H1 (cell line): ENCODE data around the gene SENP6. TPM values are rescaled to one million over a fixed set of nuclear protein-coding genes. Genes with fewer than 3 reads are reported as not detected.

ENCODE experiments used
- CTCF ChIA-PET: fragments of 300-600 bp; sonication (Branson Sonifier 250); formaldehyde crosslinking; loops from one replicate; lab custom pipeline; 2021; ENCODE audit not compliant: partially characterized antibody; lab: Charles Lee
- POLR2A ChIA-PET: fragments of 300-600 bp; sonication (Branson Sonifier 250); formaldehyde crosslinking; loops from one replicate; lab custom pipeline; 2021; ENCODE audit warnings: inconsistent platforms; ENCODE audit not compliant: partially characterized antibody; lab: Charles Lee
- DNase-seq, 2 experiments: peaks; one replicate each; pipeline versions ENCODE4 v3.0.0 to v3.0.0-alpha.2; 2010 to 2022; ENCODE audit warnings: low spot score in 2 of 2, low read depth in 1 of 2, mixed read lengths in 1 of 2
- FAIRE-seq: peaks from 2 replicates; lab custom pipeline; 2011; peaks lifted over from hg19 to GRCh38; lab: Jason Lieb, UNC
- H2AFZ ChIP-seq: 2 replicates; pipeline ENCODE4 v1.8.1; 2012; ENCODE audit warnings: low read length, inconsistent platforms
- H2AK5ac ChIP-seq: 2 replicates; pipeline ENCODE4 v1.6.1; 2013; ENCODE audit warnings: low read depth, low read length
- H2BK120ac ChIP-seq: replicated peaks from 2 replicates; pipeline ENCODE3; 2013; ENCODE audit warnings: low read depth, low read length, inconsistent platforms
- H2BK12ac ChIP-seq: 2 replicates; pipeline ENCODE4 v1.6.1; 2013; ENCODE audit warnings: low read depth, low read length
- H2BK15ac ChIP-seq: 2 replicates; pipeline ENCODE4 v1.6.1; 2013; ENCODE audit warnings: low read length
- H2BK20ac ChIP-seq: 2 replicates; pipeline ENCODE4 v1.6.1; 2013; ENCODE audit warnings: low read length
- H2BK5ac ChIP-seq: 2 replicates; pipeline ENCODE4 v1.6.1; 2013; ENCODE audit warnings: low read depth, low read length
- H3K14ac ChIP-seq: 2 replicates; pipeline ENCODE4 v1.6.1; 2013; ENCODE audit warnings: inconsistent platforms; ENCODE audit not compliant: insufficient read length
- H3K18ac ChIP-seq: 2 replicates; pipeline ENCODE4 v1.6.1; 2013; ENCODE audit warnings: low read length; ENCODE audit errors: extremely low read depth
- H3K23ac ChIP-seq: 2 replicates; pipeline ENCODE4 v1.6.1; 2013; ENCODE audit warnings: inconsistent platforms; ENCODE audit not compliant: insufficient read length
- H3K23me2 ChIP-seq: 2 replicates; pipeline ENCODE4 v1.6.1; 2013; ENCODE audit warnings: low read depth, low read length
- H3K27ac ChIP-seq: 2 replicates; pipeline ENCODE4 v1.6.1; 2011; ENCODE audit warnings: low read depth, low read length, inconsistent platforms
- H3K27me3 ChIP-seq, 4 experiments: replicated peaks in 1 of 4; 1 replicate in 1 of 4; 2 replicates in 3 of 4; pipeline versions ENCODE4 v1.6.1 to v1.8.1; 2011 to 2013; ENCODE audit warnings: low read length in 3 of 4, mild to moderate bottlenecking in 3 of 4, inconsistent platforms in 2 of 4, mixed read lengths in 2 of 4, moderate library complexity in 1 of 4; ENCODE audit not compliant: control insufficient read depth in 3 of 4, insufficient read depth in 3 of 4; ENCODE audit errors: extremely low read depth in 1 of 4
- H3K36me3 ChIP-seq, 4 experiments: 2 replicates each; pipeline versions ENCODE4 v1.6.1 to v1.8.1; 2011 to 2013; ENCODE audit warnings: mild to moderate bottlenecking in 4 of 4, low read length in 3 of 4, moderate library complexity in 2 of 4, control low read depth in 1 of 4, inconsistent platforms in 1 of 4; ENCODE audit not compliant: insufficient read depth in 4 of 4, control insufficient read depth in 2 of 4
- H3K4ac ChIP-seq: replicated peaks from 2 replicates; pipeline ENCODE3; 2013; ENCODE audit warnings: low read length, low read depth, mixed read lengths, inconsistent platforms; ENCODE audit not compliant: insufficient read length
- H3K4me1 ChIP-seq, 4 experiments: replicated peaks in 1 of 4; 1 replicate in 1 of 4; 2 replicates in 3 of 4; pipeline versions ENCODE4 v1.6.1 to v1.8.1; 2011 to 2013; ENCODE audit warnings: low read length in 3 of 4, inconsistent platforms in 2 of 4, mixed read lengths in 1 of 4; ENCODE audit not compliant: insufficient read depth in 4 of 4, control insufficient read depth in 3 of 4
- H3K4me2 ChIP-seq, 2 experiments: 2 replicates each; pipeline versions ENCODE4 v1.6.1 to v1.8.1; 2011 to 2013; ENCODE audit warnings: low read depth in 2 of 2, low read length in 2 of 2, control low read depth in 1 of 2, inconsistent platforms in 1 of 2, mild to moderate bottlenecking in 1 of 2; ENCODE audit not compliant: insufficient read depth in 1 of 2
- H3K4me3 ChIP-seq, 4 experiments: fragments of 200-600, 300-600 bp in 1 of 4; sonication (generic), shearing (Covaris generic), sonication (Bioruptor Twin) in 1 of 4; 2 replicates each; pipeline versions ENCODE4 v1.5.1 to v1.8.1; 2011 to 2016; ENCODE audit warnings: low read length in 4 of 4, low read depth in 3 of 4, control low read depth in 2 of 4, inconsistent platforms in 2 of 4, mild to moderate bottlenecking in 2 of 4, mixed read lengths in 1 of 4, moderate library complexity in 1 of 4; ENCODE audit not compliant: insufficient read depth in 2 of 4; ENCODE audit errors: extremely low read depth in 1 of 4
- H3K56ac ChIP-seq: replicated peaks from 2 replicates; pipeline ENCODE3; 2013; ENCODE audit warnings: low read depth, mild to moderate bottlenecking, mixed read lengths, low read length, inconsistent platforms; ENCODE audit not compliant: insufficient read length
- H3K79me1 ChIP-seq: 2 replicates; pipeline ENCODE4 v1.6.1; 2013; ENCODE audit warnings: low read depth, low read length, control low read depth
- H3K79me2 ChIP-seq, 2 experiments: 2 replicates each; pipeline versions ENCODE4 v1.6.1 to v1.8.1; 2012 to 2013; ENCODE audit warnings: low read length in 2 of 2, mild to moderate bottlenecking in 2 of 2, inconsistent platforms in 1 of 2; ENCODE audit not compliant: insufficient read depth in 2 of 2, control insufficient read depth in 1 of 2
- H3K9ac ChIP-seq, 4 experiments: replicated peaks in 1 of 4; 1 replicate in 1 of 4; 2 replicates in 3 of 4; pipeline versions ENCODE4 v1.6.1 to v1.8.1; 2011 to 2013; ENCODE audit warnings: low read depth in 3 of 4, low read length in 3 of 4, control low read depth in 2 of 4, mild to moderate bottlenecking in 2 of 4, moderate library complexity in 2 of 4, inconsistent platforms in 1 of 4; ENCODE audit errors: extremely low read depth in 1 of 4
- H3K9me3 ChIP-seq, 2 experiments: 2 replicates each; pipeline versions ENCODE4 v1.6.1 to v1.8.1; 2012 to 2013; ENCODE audit warnings: mild to moderate bottlenecking in 2 of 2, moderate library complexity in 2 of 2, control low read depth in 1 of 2, inconsistent platforms in 1 of 2, low read depth in 1 of 2, low read length in 1 of 2, mixed read lengths in 1 of 2; ENCODE audit not compliant: insufficient read depth in 2 of 2
- H4K20me1 ChIP-seq, 2 experiments: replicated peaks in 1 of 2; 2 replicates each; pipeline versions ENCODE3 to v1.8.1; 2011 to 2013; ENCODE audit warnings: inconsistent platforms in 2 of 2, low read length in 2 of 2, mild to moderate bottlenecking in 1 of 2; ENCODE audit not compliant: insufficient read depth in 2 of 2, control insufficient read depth in 1 of 2
- H4K5ac ChIP-seq: 2 replicates; pipeline ENCODE4 v1.6.1; 2013; ENCODE audit warnings: low read length, low read depth, mixed read lengths, inconsistent platforms; ENCODE audit not compliant: insufficient read length
- H4K8ac ChIP-seq: 2 replicates; pipeline ENCODE4 v1.8.0; 2013; ENCODE audit warnings: mild to moderate bottlenecking, moderate library complexity, low read length, inconsistent platforms; ENCODE audit not compliant: insufficient read depth; ENCODE audit errors: extremely low read depth
- H4K91ac ChIP-seq: replicated peaks from 2 replicates; pipeline ENCODE3; 2013; ENCODE audit warnings: low read length, mixed read lengths, inconsistent platforms; ENCODE audit not compliant: insufficient read length
- ASH2L ChIP-seq: fragments of 200-600, 300-600 bp; sonication (generic); IDR thresholded peaks from one replicate; pipeline ENCODE4 v1.7.1; 2017; ENCODE audit warnings: low read length
- SRF ChIP-seq: IDR thresholded peaks from 2 replicates; pipeline ENCODE4 v1.6.1; 2011; ENCODE audit warnings: mild to moderate bottlenecking, low read depth, low read length, moderate library complexity
- TCF12 ChIP-seq: IDR thresholded peaks from 2 replicates; pipeline ENCODE4 v1.6.1; 2011; ENCODE audit warnings: low read depth, mild to moderate bottlenecking, low read length
- WGBS, 2 experiments: shearing (Covaris generic) in 1 of 2; methylation state at CpG; one replicate each; pipeline versions ENCODE4 v1.1.6 to v1.1.7; 2013 to 2015; ENCODE audit warnings: low lambda C conversion rate in 2 of 2, mixed read lengths in 2 of 2, inconsistent platforms in 1 of 2, low coverage in 1 of 2, missing lambda C conversion rate in 1 of 2; ENCODE audit not compliant: insufficient replicate concordance in 2 of 2, insufficient coverage in 1 of 2, insufficient read length in 1 of 2; ENCODE audit errors: extremely low coverage in 1 of 2, missing lambda C conversion rate in 1 of 2; 5-methylcytosine and 5-hydroxymethylcytosine counted together
- polyA plus RNA-seq, 7 experiments: library from polyadenylated mRNA; depleted of rRNA in 3 of 7; stranded (reverse) in 5 of 7; unstranded in 2 of 7; fragments of >200 nt in 5 of 7; fragments of 200-250 nt in 2 of 7; gene quantifications; 1 replicate in 5 of 7; 2 replicates in 1 of 7; 4 replicates in 1 of 7; pipeline versions ENCODE4 v1.2.1 to v1.2.3, GENCODE V29; 2011 to 2013; ENCODE audit warnings: missing spikeins in 2 of 7, mixed read lengths in 2 of 7
- total RNA-seq: library from RNA; stranded (reverse); fragmentation: NEBNext Ultra II Directional; extraction: Animal tissue kit (Norgen Biotek cat#: 25700); gene quantifications from 2 replicates; pipeline ENCODE4 v1.2.1, GENCODE V29; 2021

SENP6 gene
- total and polyA plus RNA-seq, 2 of the 8 experiments (the other 6 are each of a cell fraction or from before 2014, with no cell fraction given) = 13.8 to 103 TPM

DNA sequence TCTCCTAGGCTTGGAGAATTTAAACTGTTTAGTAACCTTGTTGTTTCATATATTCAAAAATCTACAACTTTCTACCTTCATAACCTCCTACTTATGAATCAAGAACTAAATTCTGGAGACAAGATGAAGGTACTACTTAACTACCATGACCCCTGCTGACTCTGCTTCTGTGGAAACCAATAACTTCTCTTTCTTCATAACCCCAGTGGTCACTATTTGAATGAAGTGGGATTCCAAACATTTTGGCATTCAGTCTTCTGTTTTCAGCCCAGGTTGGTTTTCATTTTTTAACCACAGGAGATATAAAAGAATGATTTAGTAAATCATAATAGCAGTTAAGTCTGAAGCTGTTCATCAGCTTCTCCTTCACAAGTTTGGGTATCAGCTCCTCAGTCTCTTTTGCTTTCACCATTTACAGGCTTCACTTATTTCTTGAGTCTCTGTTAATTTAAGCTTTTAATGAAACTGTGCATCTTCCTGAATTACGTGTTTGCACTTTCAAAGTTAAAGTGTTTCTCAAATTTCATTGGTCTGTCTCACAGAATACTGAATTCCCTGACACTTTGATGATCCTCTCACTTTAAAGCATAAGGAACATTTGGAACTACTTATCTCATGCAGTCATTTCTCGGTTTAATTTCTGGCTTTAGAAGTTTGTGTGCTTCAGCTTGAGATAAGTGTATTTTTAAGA is 9.5 kb downstream of the SENP6 start:
- H2BK15ac ChIP-seq = no peak overlapping the region
- H3K4me3 ChIP-seq = no peak overlapping the region; a peak in 1 of 8 replicates
- H4K8ac ChIP-seq = no peak overlapping the region
- no peaks in the 10 kb centered on the region; the same call in 1 of the 2 replicates for H3K79me1 ChIP-seq
- H3K18ac ChIP-seq = no peak overlapping the region
- no peak for TF ChIP-seq TCF12
- no peak for TF ChIP-seq ASH2L
- TF ChIP-seq SRF = no peak
- TF ChIP-seq, all 59 proteins: peak for 0
- Histone ChIP-seq H3K9ac (no peak overlapping the region), H2BK5ac (no peak overlapping the region), H4K91ac (no peak overlapping the region), H3K23me2 (no peaks in the 10 kb centered on the region), H3K56ac (no peak overlapping the region), H2BK120ac (no peak overlapping the region), H3K4me1 (peaks cover 0 to 10% (median 4%) of the 10 kb centered on the region in 4 experiments; a peak in 4 of 7 replicates), H3K4ac (no peak overlapping the region), H2AFZ (no peak overlapping the region), H4K20me1 (peaks cover 19% of the 10 kb centered on the region in 2 experiments), H3K4me2 (no peak overlapping the region), H3K14ac (no peak overlapping the region), H3K79me2 (peaks cover 42 to 100% of the 10 kb centered on the region in 2 experiments), H4K5ac (no peak overlapping the region), H2BK20ac (no peak overlapping the region), H3K36me3 (no peaks in the 10 kb centered on the region), H3K23ac (no peak overlapping the region), H3K27ac (no peak overlapping the region), H3K9me3 (no peaks in the 10 kb centered on the region), H2BK12ac (no peak overlapping the region), H2AK5ac (no peak overlapping the region), H3K27me3 (no peaks in the 10 kb centered on the region)
- FAIRE-seq (no peak), DNase-seq (no peak)
- ChIA-PET POLR2A (interaction anchor here (1.1 to 6.1 kb wide), 3 partner anchors 8 to 16 kb away, joined by 3 to 48 read pairs (median 3); partner anchors contain the start of gene SENP6), CTCF (no interaction called here)
- WGBS, 2 experiments = 88% methylated on average over 2 of the region's 2 CpGs; no CpG with 5 or more reads in 1 of the 2 experiments
